Central memory CD8-positive, alpha-beta T cell (primary cell): ENCODE data around the gene HRK.
A peak's percentile ranks its signal among the peaks of the same experiment; 100 is the strongest.

Experiments used
- ATAC-seq: fragments of 150-1000 bp; cut with Tn5 transposase; replicated peaks from 2 replicates; pipeline ENCODE4 v1.10.0; 2022; ENCODE audit warnings: mild to moderate bottlenecking, moderate FRiP score, moderate number of reproducible peaks; ENCODE audit not compliant: poor library complexity, severe bottlenecking; ENCODE audit errors: extremely low read depth
- DNase-seq, 2 donors: peaks; one replicate each; pipeline ENCODE4 v3.0.0; 2021; ENCODE audit warnings: low spot score in 2 of 2
- H3K27ac Mint-ChIP-seq: one replicate; pipeline ENCODE4 v1.8.0; 2022; ENCODE audit warnings: low read depth, mild to moderate bottlenecking, moderate library complexity, mixed read lengths
- H3K27me3 Mint-ChIP-seq: one replicate; pipeline ENCODE4 v1.8.0; 2022; ENCODE audit warnings: mixed read lengths
- H3K36me3 Mint-ChIP-seq: one replicate; pipeline ENCODE4 v1.8.0; 2022; ENCODE audit warnings: mild to moderate bottlenecking, moderate library complexity, mixed read lengths; ENCODE audit not compliant: insufficient read depth
- H3K4me1 Mint-ChIP-seq: one replicate; pipeline ENCODE4 v1.8.0; 2022; ENCODE audit warnings: mixed read lengths
- H3K4me3 Mint-ChIP-seq: one replicate; pipeline ENCODE4 v1.8.0; 2022; ENCODE audit warnings: mild to moderate bottlenecking, moderate library complexity, mixed read lengths
- H3K9me3 Mint-ChIP-seq: one replicate; pipeline ENCODE4 v1.8.0; 2022; ENCODE audit warnings: mixed read lengths

Gene HRK

GRCh38 chr12:116853507-116853906, 27.7 kb downstream of the HRK start:
- Mint-ChIP-seq H3K27me3 (peaks cover 59% of the 10 kb centered on the region), H3K4me3 (no peak overlapping the region), H3K4me1 (no peaks in the 10 kb centered on the region), H3K36me3 (no peaks in the 10 kb centered on the region), H3K27ac (no peak overlapping the region), H3K9me3 (no peaks in the 10 kb centered on the region)
- ATAC-seq (no peak), DNase-seq (no peak)

DNA sequence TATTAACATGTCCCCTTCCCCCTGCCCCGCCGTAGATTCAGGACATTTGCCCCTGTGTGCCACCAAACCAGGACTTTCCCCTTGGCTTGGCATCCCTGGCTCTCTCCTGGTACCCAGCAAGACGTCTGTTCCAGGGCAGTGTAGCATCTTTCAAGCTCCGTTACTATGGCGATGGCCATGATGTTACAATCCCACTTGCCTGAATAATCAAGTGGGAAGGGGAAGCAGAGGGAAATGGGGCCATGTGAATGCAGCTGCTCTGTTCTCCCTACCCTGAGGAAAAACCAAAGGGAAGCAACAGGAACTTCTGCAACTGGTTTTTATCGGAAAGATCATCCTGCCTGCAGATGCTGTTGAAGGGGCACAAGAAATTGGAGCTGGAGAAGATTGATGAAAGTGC, 28.9 kb downstream of the HRK start:
- H3K27ac Mint-ChIP-seq = no peak overlapping the region
- no peak overlapping the region for H3K4me3 Mint-ChIP-seq
- ATAC-seq (no peak), DNase-seq (no peak)
- no peaks in the 10 kb centered on the region for H3K4me1 Mint-ChIP-seq
- H3K27me3 Mint-ChIP-seq = peaks cover 47% of the 10 kb centered on the region
- H3K36me3 Mint-ChIP-seq = no peaks in the 10 kb centered on the region
- H3K9me3 Mint-ChIP-seq = no peaks in the 10 kb centered on the region

GRCh38 chr12:116849216-116849615, 32.0 kb downstream of the HRK start:
- DNase-seq (no peak), ATAC-seq (no peak)
- H3K4me3 Mint-ChIP-seq = no peak overlapping the region
- no peaks in the 10 kb centered on the region for H3K36me3 Mint-ChIP-seq
- H3K4me1 Mint-ChIP-seq = no peaks in the 10 kb centered on the region
- no peak overlapping the region for H3K27ac Mint-ChIP-seq
- H3K27me3 Mint-ChIP-seq = peaks cover 22% of the 10 kb centered on the region
- H3K9me3 Mint-ChIP-seq = no peaks in the 10 kb centered on the region

- H3K4me3 Mint-ChIP-seq = no peak overlapping the region
- no peaks in the 10 kb centered on the region for H3K9me3 Mint-ChIP-seq
- no peaks in the 10 kb centered on the region for H3K36me3 Mint-ChIP-seq
- no peak overlapping the region for H3K27ac Mint-ChIP-seq
- H3K27me3 Mint-ChIP-seq = no peaks in the 10 kb centered on the region
- no peak for DNase-seq
- H3K4me1 Mint-ChIP-seq = no peaks in the 10 kb centered on the region
- no peak for ATAC-seq
These were observed 38.2 kb downstream of the HRK start for GRCh38 chr12:116843085-116843484.

- Mint-ChIP-seq H3K4me3 (no peak overlapping the region), H3K27me3 (no peaks in the 10 kb centered on the region), H3K27ac (no peak overlapping the region), H3K4me1 (no peaks in the 10 kb centered on the region), H3K9me3 (no peaks in the 10 kb centered on the region), H3K36me3 (peaks cover 1% of the 10 kb centered on the region)
- ATAC-seq (no peak), DNase-seq (no peak)
These were observed 41.9 kb downstream of the HRK start for GRCh38 chr12:116839287-116839830.

- H3K9me3 Mint-ChIP-seq = no peaks in the 10 kb centered on the region
- DNase-seq (no peak), ATAC-seq (no peak)
- no peaks in the 10 kb centered on the region for H3K4me1 Mint-ChIP-seq
- no peak overlapping the region for H3K4me3 Mint-ChIP-seq
- H3K36me3 Mint-ChIP-seq = peaks cover 1% of the 10 kb centered on the region
- H3K27me3 Mint-ChIP-seq = no peaks in the 10 kb centered on the region
- H3K27ac Mint-ChIP-seq = no peak overlapping the region
These were observed 42.9 kb downstream of the HRK start for GRCh38 chr12:116838365-116838764.

DNA sequence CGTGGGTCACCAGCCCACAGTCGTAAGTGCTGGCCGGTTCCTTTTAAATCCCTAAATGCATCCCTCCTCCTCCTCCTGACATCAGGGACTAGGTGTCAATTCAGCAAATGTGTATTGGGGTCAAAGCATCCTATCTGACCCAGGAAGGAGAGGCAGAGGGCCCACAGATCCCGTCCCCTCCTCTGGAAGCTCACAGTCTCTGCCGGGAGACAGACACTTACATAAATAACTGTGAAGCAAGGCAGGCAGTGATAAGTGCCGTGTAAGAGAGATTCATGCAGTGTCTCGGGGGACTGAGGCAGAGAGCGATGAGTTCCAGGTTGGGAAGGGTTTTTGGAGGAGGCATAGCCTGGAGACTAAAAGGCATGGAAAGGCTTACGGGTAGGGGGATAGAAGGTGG, 44.1 kb downstream of the HRK start:
- no peak for ATAC-seq
- Mint-ChIP-seq H3K36me3 (peaks cover 1% of the 10 kb centered on the region), H3K27me3 (no peaks in the 10 kb centered on the region)

DNA sequence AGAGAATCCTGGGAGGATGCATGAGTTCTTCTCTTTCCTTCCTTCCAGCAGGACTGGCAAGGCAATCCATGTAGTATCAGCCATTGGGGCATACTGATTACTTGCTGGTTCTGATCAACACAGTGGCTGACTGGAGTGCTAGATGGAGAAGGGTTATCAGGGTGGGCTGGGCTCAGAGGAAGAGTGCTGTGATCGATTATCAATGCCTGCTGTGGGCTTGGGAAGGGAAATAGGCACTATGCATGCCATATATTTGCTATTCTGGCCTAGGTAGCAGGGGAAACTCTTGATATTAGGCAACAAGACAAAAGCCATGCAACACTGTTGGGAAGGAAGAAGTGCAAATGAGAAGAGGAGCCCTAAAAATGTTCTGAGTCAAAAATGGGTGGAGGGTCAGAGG, 45.8 kb downstream of the HRK start:
- H3K27me3 Mint-ChIP-seq = no peaks in the 10 kb centered on the region
- no peaks in the 10 kb centered on the region for H3K4me1 Mint-ChIP-seq
- H3K9me3 Mint-ChIP-seq = no peaks in the 10 kb centered on the region
- ATAC-seq = no peak
- no peak for DNase-seq
- peaks cover 1% of the 10 kb centered on the region for H3K36me3 Mint-ChIP-seq
- no peak overlapping the region for H3K27ac Mint-ChIP-seq
- no peak overlapping the region for H3K4me3 Mint-ChIP-seq

More for the DNA sequence above, 44.1 kb downstream of the HRK start:
- DNase-seq = no peak
- no peaks in the 10 kb centered on the region for H3K9me3 Mint-ChIP-seq
- H3K4me3 Mint-ChIP-seq = no peak overlapping the region
- H3K4me1 Mint-ChIP-seq = no peaks in the 10 kb centered on the region
- H3K27ac Mint-ChIP-seq = no peak overlapping the region

DNA sequence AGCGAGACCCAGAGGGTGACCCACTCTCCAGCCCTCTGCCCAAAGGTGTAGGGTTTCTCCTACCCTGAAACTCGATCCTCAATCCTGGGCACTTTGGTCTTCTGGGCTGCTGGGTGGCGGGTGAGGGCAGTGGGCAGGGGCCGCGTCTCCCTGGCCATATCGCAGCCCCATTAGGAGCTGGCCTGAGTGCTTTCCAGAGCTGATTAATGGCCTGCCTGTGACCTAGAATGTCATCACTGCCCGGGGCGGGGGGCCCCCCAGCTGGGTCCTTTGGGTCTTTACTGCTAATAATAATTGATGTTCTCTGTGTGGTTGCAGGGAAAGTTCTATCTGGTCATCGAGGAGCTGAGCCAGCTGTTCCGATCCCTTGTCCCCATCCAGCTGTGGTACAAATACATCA, 47.8 kb downstream of the HRK start:
- Mint-ChIP-seq H3K4me1 (no peaks in the 10 kb centered on the region), H3K36me3 (peaks cover 4% of the 10 kb centered on the region), H3K4me3 (no peak overlapping the region), H3K9me3 (no peaks in the 10 kb centered on the region), H3K27me3 (no peaks in the 10 kb centered on the region), H3K27ac (no peak overlapping the region)
- DNase-seq = no peak
- no peak for ATAC-seq

- no peak for DNase-seq
- H3K27me3 Mint-ChIP-seq = no peaks in the 10 kb centered on the region
- no peak for ATAC-seq
- no peaks in the 10 kb centered on the region for H3K9me3 Mint-ChIP-seq
- H3K36me3 Mint-ChIP-seq = peaks cover 4% of the 10 kb centered on the region
- no peaks in the 10 kb centered on the region for H3K4me1 Mint-ChIP-seq
- H3K27ac Mint-ChIP-seq = no peak overlapping the region
- no peak overlapping the region for H3K4me3 Mint-ChIP-seq
These were observed 48.9 kb downstream of the HRK start for GRCh38 chr12:116832353-116832752.

DNA sequence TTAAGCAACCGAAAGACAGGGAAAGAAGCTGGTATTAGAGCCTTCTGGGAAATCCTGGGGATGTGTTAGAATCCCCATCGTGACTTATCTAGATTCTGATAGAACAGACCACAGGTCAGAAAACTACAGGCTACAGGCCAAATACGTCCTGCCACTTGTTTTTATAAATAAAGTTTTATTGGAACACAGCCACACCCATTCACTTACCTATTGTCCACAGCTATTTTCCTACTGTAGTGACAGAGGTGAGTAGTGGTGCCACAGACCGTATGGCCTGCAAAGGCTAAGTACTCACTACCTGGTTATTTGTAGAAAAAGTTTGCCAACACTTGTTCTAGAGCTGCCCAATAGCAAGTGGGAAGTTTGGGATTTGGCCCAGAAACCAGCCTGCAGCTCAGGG, 53.8 kb downstream of the HRK start:
- Mint-ChIP-seq H3K36me3 (peaks cover 2% of the 10 kb centered on the region), H3K9me3 (no peaks in the 10 kb centered on the region), H3K4me1 (no peaks in the 10 kb centered on the region), H3K4me3 (no peak overlapping the region), H3K27me3 (no peaks in the 10 kb centered on the region), H3K27ac (no peak overlapping the region)
- ATAC-seq (no peak), DNase-seq (no peak)

- Mint-ChIP-seq H3K27ac (peak overlapping the region; percentile 97), H3K4me3 (no peak overlapping the region), H3K27me3 (no peaks in the 10 kb centered on the region), H3K4me1 (peaks cover 30% of the 10 kb centered on the region), H3K9me3 (no peaks in the 10 kb centered on the region), H3K36me3 (peaks cover 21% of the 10 kb centered on the region)
- no peak for ATAC-seq
- no peak for DNase-seq
These were observed 60.0 kb downstream of the HRK start for GRCh38 chr12:116821291-116821690.

DNA sequence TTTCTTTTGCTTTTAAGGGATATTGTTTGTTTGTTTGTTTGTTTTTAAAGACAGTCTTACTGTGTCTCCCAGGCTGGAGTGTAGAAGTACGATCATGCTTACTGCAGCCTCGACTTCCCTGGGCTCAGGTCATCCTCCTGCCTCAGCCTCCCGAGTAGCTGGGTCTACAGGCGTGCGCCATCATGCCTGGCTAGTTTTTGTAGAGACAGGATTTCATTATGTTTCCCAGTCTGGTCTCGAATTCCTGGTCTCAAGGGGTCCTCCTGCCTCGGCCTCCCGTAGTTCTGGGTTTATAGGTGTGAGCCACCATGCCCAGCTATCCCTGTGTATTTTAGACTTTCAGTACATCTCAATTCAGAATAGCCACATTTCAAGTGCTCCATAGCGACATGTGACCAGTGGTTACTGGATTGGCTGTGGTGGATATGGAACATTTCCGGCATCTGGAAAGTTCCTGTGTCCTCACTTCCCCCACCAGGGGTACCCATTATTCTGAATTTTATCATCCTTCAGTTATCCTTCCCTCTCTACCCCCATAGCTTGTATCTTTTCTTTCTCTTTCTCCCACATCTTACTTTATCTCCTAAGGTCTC, 61.1 kb downstream of the HRK start:
- Mint-ChIP-seq H3K4me1 (peaks cover 30% of the 10 kb centered on the region), H3K9me3 (no peaks in the 10 kb centered on the region), H3K27ac (peak overlapping the region; percentile 97), H3K27me3 (no peaks in the 10 kb centered on the region), H3K4me3 (peak overlapping the region; percentile 90), H3K36me3 (peaks cover 21% of the 10 kb centered on the region)
- no peak for DNase-seq
- no peak for ATAC-seq
